ENCODE data around the gene AGTR1.
"Not testable (repeated sequence)": the region's sequence is repeated elsewhere in the genome, so short reads cannot be mapped to it uniquely, and the experiment has no call there.

Gene AGTR1

GRCh38 chr3:148718982-148719862 is 21.5 kb downstream of the AGTR1 start:
- no peak for DNase-seq (ENCODE audit: low spot score)

DNA sequence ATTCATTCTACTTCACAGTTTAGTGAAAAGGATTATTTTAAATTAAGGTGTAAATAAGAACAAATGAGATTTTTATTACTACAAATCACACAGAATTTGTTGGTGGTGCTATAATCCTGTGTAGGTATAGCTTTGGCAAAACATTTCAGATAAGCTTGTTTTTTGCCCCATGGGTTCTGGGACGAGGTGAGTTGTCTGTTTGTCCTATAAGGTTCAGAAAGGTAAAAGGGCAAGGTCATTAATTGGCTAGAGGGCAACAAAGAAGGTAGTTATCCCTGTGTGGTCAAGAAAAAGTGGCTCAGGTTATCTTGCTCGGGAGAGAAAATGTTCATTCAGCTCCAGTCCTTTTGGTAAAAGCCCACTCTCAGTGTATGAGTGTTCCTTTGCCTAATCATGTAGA is 23.2 kb downstream of the AGTR1 start:
- no peak for DNase-seq (ENCODE audit: low spot score)

DNA sequence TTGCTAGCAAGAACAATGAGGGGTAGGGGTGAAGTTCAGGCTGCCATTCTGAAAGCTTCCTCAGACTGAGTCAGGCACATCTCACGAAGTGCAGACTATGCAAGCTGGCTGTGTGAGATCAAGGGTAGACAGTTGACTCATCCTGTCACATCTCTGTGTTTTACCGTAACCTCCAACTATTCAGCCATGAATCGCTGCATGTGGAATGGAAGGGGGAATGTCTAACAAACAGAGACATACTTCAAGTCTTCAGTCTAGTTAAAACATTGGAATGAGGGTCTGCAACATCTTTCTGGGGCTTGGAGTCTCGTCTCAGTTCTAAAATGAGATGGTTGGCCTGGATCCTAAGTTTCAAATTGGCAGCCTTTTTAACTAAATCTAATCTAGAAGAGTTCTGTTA is 25.9 kb downstream of the AGTR1 start:
- no peak for DNase-seq (ENCODE audit: low spot score)

GRCh38 chr3:148727231-148727630 is 29.5 kb downstream of the AGTR1 start:
- no peak for DNase-seq (ENCODE audit: low spot score)

GRCh38 chr3:148728753-148729152 is 31.1 kb downstream of the AGTR1 start:
- DNase-seq (ENCODE audit: low spot score), result no peak

DNA sequence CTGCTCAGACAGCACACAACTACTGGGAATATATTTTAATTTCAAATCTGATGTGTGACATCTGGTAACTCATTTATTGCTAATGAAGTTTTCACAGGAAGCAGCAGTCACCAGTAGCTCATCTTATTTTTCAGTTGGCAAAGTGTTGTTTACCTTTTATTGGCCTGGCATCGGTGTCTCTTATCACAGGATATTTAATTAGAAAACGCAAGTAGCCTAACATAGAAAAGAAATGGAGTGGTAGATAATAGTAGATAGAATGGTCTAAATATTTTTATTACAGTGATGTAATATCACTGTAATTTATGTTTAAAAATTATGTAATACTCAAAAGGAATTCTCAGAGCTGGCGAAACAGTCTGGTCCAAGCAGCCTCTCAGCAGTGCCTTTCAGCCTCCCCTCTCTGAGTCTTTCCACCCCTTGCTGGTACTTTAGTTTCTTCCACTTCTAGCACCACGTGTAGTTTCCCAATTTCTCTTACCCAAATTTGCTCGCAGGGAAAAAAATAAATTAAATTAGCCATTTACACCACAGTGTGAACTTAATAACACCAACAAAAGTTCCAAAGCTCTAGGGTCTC is 31.9 kb downstream of the AGTR1 start:
- no peak for DNase-seq (ENCODE audit: low spot score)

GRCh38 chr3:148730676-148731075 is 33.0 kb downstream of the AGTR1 start:
- DNase-seq (ENCODE audit: low spot score), result no peak

- DNase-seq (ENCODE audit: low spot score), result no peak
Measured at GRCh38 chr3:148735597-148735996, 37.9 kb downstream of the AGTR1 start.

DNA sequence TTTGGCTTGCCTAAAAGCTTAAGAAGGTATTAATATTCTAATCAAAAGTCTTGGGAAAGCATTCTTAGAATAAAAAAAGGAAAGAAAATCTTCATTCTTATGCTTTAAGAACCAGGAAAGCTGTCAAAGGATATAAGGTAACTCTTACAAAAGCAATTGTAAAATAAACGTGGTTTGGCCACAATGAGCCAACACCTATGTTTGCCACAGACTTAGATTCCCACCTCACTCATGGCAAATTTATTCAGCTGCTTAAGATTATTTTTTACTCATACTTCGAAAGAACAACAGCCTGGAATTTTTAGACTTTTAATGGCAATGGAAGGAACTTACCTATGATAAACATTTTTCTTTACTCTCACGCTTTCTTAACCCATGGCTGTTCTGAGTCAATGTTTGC is 38.4 kb downstream of the AGTR1 start:
- no peak for DNase-seq (ENCODE audit: low spot score)

- no peak for DNase-seq (ENCODE audit: low spot score)
Measured at GRCh38 chr3:148737104-148737530, 39.4 kb downstream of the AGTR1 start.

GRCh38 chr3:148739720-148740119 is 42.0 kb downstream of the AGTR1 start:
- no peak for DNase-seq (ENCODE audit: low spot score)

GRCh38 chr3:148740291-148740690 is 42.6 kb downstream of the AGTR1 start:
- DNase-seq (ENCODE audit: low spot score), result no peak

GRCh38 chr3:148741219-148741618 is 43.5 kb downstream of the AGTR1 start:
- no peak for DNase-seq (ENCODE audit: low spot score)

DNA sequence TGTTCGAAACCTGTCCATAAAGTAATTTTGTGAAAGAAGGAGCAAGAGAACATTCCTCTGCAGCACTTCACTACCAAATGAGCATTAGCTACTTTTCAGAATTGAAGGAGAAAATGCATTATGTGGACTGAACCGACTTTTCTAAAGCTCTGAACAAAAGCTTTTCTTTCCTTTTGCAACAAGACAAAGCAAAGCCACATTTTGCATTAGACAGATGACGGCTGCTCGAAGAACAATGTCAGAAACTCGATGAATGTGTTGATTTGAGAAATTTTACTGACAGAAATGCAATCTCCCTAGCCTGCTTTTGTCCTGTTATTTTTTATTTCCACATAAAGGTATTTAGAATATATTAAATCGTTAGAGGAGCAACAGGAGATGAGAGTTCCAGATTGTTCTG is 44.4 kb downstream of the AGTR1 start:
- no peak for DNase-seq (ENCODE audit: low spot score)

- no peak for DNase-seq (ENCODE audit: low spot score)
Measured at GRCh38 chr3:148746053-148746452, 48.4 kb downstream of the AGTR1 start.

DNA sequence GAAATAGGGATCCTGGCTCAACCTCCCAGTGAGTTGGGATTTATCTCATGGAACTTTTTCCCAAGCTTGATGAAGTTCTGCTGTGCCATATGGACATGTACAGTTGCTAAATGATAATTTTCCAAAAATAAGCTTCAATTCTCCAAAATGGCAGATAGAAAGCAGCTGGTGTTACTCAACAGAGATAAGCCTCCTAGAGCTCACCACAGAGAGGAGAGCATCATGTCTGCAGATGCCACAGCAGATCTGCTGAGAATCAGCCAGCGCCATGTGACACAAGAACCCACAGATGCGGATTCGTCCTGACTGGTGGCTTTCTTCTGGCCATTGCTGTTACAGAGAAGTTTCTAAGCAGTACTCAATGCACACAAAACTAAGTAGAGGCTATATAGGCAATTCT is 50.6 kb downstream of the AGTR1 start:
- DNase-seq (ENCODE audit: low spot score), result no peak

GRCh38 chr3:148750296-148750695 is 52.6 kb downstream of the AGTR1 start:
- DNase-seq (ENCODE audit: low spot score), result no peak

- no peak for DNase-seq (ENCODE audit: low spot score)
Measured at GRCh38 chr3:148751461-148751860, 53.8 kb downstream of the AGTR1 start.

DNA sequence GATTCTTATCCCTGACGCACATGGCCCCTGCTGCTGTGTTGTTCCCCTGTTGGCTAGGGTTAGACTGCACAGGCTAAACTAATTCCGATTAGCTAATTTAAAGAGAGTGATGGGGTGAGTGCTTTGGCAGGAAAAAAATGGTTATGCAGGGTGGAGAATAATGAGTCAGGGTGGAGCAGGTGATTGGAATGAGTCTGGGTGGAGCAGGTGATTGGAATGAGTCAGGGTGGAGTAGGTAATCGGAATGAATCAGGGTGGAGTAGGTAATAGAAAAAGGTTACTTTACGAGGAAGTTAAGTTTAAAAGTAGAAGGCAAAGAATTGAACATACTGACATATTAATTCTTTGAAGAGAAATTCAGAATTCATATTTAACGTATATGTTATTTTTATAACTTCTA is 55.7 kb downstream of the AGTR1 start:
- DNase-seq (ENCODE audit: low spot score), result not testable (repeated sequence)

DNA sequence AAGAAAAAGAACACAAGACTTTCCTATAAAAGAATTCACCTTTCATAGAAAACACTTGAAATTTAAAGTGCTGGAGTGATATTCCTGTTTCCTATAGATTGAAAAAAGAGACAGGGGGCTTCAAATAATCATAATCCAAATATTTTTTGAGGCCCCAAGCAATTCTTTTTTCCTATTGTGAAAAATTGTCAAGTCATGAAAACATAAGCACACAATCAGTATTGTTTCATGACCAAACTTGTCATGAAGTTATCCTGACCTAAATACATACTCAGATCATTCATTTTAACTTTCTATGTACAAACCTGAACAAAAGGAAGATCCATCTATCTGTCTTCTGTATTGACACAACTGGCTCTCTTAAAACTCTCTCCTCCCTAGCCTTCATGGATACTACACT is 57.9 kb downstream of the AGTR1 start:
- DNase-seq (ENCODE audit: low spot score), result no peak

DNA sequence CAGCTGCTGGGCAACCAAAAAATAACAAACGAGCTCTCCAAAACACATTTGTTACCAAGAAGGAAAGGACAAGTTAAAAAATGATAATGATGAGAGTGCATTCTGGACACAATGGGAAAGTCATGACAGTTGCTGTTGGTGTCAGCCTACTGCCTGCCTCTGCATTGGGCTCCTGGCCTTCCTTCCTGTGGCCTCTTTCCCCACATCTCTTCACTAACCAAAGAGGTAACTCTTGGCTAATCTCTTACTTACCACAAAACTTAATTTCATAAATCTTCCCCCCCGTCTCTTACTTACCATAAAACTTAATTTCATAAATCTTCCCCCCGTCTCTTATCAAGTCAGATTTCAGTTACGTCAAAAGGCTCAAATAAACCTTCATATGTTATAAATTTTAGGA is 58.6 kb downstream of the AGTR1 start:
- DNase-seq (ENCODE audit: low spot score), result no peak

- no peak for DNase-seq (ENCODE audit: low spot score)
Measured at GRCh38 chr3:148757238-148758215, 59.8 kb downstream of the AGTR1 start.

All from CD4-positive, alpha-beta T cell treated with Interleukin-6 at 100 ng/mL for 8 hours (primary cell).